Measurements from ENCODE around the gene SLCO2A1.

DNA sequence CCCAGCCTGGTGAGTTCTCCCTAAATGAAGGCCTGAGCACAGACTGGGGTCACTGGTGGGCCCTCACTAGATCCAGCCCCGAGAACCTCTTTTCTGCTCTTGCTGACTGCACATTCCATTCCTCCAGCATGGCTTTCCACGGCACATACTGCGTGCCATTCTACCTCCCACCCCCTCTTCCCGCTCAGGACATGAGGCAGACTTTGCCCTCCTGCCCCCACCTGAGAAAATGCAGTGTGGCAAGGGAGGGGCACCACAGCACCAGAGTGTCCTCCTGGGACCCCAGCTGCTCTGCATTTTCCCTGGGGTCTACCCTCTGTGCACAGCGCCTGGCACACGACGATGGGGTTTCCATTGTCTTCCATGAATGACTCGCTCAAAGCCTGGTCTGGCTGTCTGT, 6.1 kb upstream of the SLCO2A1 start:
- TF ChIP-seq, protein P1, sequence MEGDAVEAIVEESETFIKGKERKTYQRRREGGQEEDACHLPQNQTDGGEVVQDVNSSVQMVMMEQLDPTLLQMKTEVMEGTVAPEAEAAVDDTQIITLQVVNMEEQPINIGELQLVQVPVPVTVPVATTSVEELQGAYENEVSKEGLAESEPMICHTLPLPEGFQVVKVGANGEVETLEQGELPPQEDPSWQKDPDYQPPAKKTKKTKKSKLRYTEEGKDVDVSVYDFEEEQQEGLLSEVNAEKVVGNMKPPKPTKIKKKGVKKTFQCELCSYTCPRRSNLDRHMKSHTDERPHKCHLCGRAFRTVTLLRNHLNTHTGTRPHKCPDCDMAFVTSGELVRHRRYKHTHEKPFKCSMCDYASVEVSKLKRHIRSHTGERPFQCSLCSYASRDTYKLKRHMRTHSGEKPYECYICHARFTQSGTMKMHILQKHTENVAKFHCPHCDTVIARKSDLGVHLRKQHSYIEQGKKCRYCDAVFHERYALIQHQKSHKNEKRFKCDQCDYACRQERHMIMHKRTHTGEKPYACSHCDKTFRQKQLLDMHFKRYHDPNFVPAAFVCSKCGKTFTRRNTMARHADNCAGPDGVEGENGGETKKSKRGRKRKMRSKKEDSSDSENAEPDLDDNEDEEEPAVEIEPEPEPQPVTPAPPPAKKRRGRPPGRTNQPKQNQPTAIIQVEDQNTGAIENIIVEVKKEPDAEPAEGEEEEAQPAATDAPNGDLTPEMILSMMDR (optimal IDR thresholded peaks at IDR 0.05 in 1 of 3, IDR thresholded peaks at IDR 0.05 in 1 of 3, conservative IDR thresholded peaks at IDR 0.05 in 1 of 3; ENCODE audit: extremely low read depth in 1 of 3, insufficient read depth in 2 of 3, low read length in 3 of 3): no peak
- TF ChIP-seq EZH2 (IDR thresholded peaks at IDR 0.05; ENCODE audit: low read length): no peak

Measured in keratinocyte (primary cell).